CD14-positive monocyte (primary cell): ENCODE results near the gene AMER3. TPM values are rescaled to one million over a fixed set of nuclear protein-coding genes. Genes with fewer than 3 reads are reported as not detected.
A peak's percentile ranks its signal among the peaks of the same experiment; 100 is the strongest.

ENCODE experiments used
- DNase-seq, 3 donors: peaks; one replicate each; pipeline ENCODE4 v3.0.0-alpha.2; 2011 to 2022
- H2AFZ ChIP-seq: 2 replicates; pipeline ENCODE4 v1.6.0; 2012; ENCODE audit warnings: mild to moderate bottlenecking, low read depth, low read length, inconsistent platforms; ENCODE audit not compliant: insufficient read depth, poor library complexity, severe bottlenecking
- H3K27ac ChIP-seq, 2 donors: 1 replicate in 1 of 2; 2 replicates in 1 of 2; pipeline ENCODE4 v1.5.1; 2012 to 2013; ENCODE audit warnings: low read length in 2 of 2, control low read depth in 1 of 2, inconsistent platforms in 1 of 2, low read depth in 1 of 2, mild to moderate bottlenecking in 1 of 2
- H3K27me3 ChIP-seq, 2 donors: one replicate each; pipeline versions ENCODE4 v1.6.0 to v1.6.1; 2011 to 2013; ENCODE audit warnings: low read length in 2 of 2; ENCODE audit not compliant: control insufficient read depth in 2 of 2, insufficient read depth in 2 of 2
- H3K36me3 ChIP-seq, 2 donors: replicated peaks in 1 of 2; 1 replicate in 1 of 2; 2 replicates in 1 of 2; pipeline versions ENCODE4 v1.5.1 to v1.6.1; 2012 to 2013; ENCODE audit warnings: low read length in 2 of 2, control low read depth in 1 of 2, inconsistent platforms in 1 of 2, mild to moderate bottlenecking in 1 of 2; ENCODE audit not compliant: insufficient read depth in 2 of 2, control insufficient read depth in 1 of 2
- H3K4me1 ChIP-seq, 2 donors: 1 replicate in 1 of 2; 2 replicates in 1 of 2; pipeline versions ENCODE4 v1.5.1 to v1.6.1; 2012 to 2013; ENCODE audit warnings: low read length in 2 of 2, control low read depth in 1 of 2, inconsistent platforms in 1 of 2, mild to moderate bottlenecking in 1 of 2, moderate library complexity in 1 of 2; ENCODE audit not compliant: insufficient read depth in 2 of 2, control insufficient read depth in 1 of 2
- H3K4me2 ChIP-seq: replicated peaks from 2 replicates; pipeline ENCODE3; 2012; ENCODE audit warnings: low read length, moderate library complexity, mild to moderate bottlenecking; ENCODE audit not compliant: poor library complexity, severe bottlenecking; ENCODE audit errors: extremely low read depth
- H3K4me3 ChIP-seq, 3 experiments: fragments of 200-600 bp in 1 of 3; sonication (generic) in 1 of 3; replicated peaks in 1 of 3; 1 replicate in 2 of 3; 2 replicates in 1 of 3; pipeline ENCODE4 v1.5.1; 2011 to 2013; ENCODE audit warnings: low read length in 3 of 3, mild to moderate bottlenecking in 3 of 3, control low read depth in 2 of 3, low read depth in 2 of 3, inconsistent platforms in 1 of 3, moderate library complexity in 1 of 3
- H3K79me2 ChIP-seq: 2 replicates; pipeline ENCODE4 v1.6.0; 2012; ENCODE audit warnings: mild to moderate bottlenecking, control low read depth, inconsistent platforms, low read length, moderate library complexity; ENCODE audit not compliant: insufficient read depth
- H3K9ac ChIP-seq: 2 replicates; pipeline ENCODE4 v1.6.0; 2017; ENCODE audit warnings: low read length, mild to moderate bottlenecking; ENCODE audit not compliant: insufficient read depth, poor library complexity, severe bottlenecking
- H3K9me3 ChIP-seq, 2 donors: replicated peaks in 1 of 2; 1 replicate in 1 of 2; 2 replicates in 1 of 2; pipeline versions ENCODE4 v1.5.1 to v1.6.1; 2012 to 2013; ENCODE audit warnings: low read length in 2 of 2, control low read depth in 1 of 2; ENCODE audit not compliant: control insufficient read depth in 1 of 2, insufficient read depth in 1 of 2
- H4K20me1 ChIP-seq: 2 replicates; pipeline ENCODE4 v1.6.0; 2012; ENCODE audit warnings: mild to moderate bottlenecking, low read length, control low read depth, moderate library complexity; ENCODE audit not compliant: insufficient read depth
- H3K27ac Mint-ChIP-seq, 7 donors: one replicate each; pipeline ENCODE4 v1.8.0; 2020; ENCODE audit warnings: mild to moderate bottlenecking in 7 of 7, mixed read lengths in 7 of 7, moderate library complexity in 6 of 7, inconsistent platforms in 2 of 7
- H3K27me3 Mint-ChIP-seq, 3 donors: one replicate each; pipeline ENCODE4 v1.8.0; 2021 to 2022; ENCODE audit warnings: low read depth in 3 of 3, mild to moderate bottlenecking in 3 of 3, mixed read lengths in 3 of 3, moderate library complexity in 3 of 3, inconsistent platforms in 1 of 3
- H3K36me3 Mint-ChIP-seq, 2 donors: one replicate each; pipeline ENCODE4 v1.8.0; 2020; ENCODE audit warnings: mixed read lengths in 2 of 2, inconsistent platforms in 1 of 2, mild to moderate bottlenecking in 1 of 2
- H3K4me1 Mint-ChIP-seq: one replicate; pipeline ENCODE4 v1.8.0; 2020; ENCODE audit warnings: mild to moderate bottlenecking, mixed read lengths
- H3K4me3 Mint-ChIP-seq, 2 donors: one replicate each; pipeline ENCODE4 v1.8.0; 2020; ENCODE audit warnings: mild to moderate bottlenecking in 2 of 2, mixed read lengths in 2 of 2, moderate library complexity in 1 of 2
- H3K9me3 Mint-ChIP-seq, 7 donors: one replicate each; pipeline ENCODE4 v1.8.0; 2020 to 2022; ENCODE audit warnings: mixed read lengths in 7 of 7, mild to moderate bottlenecking in 6 of 7, moderate library complexity in 6 of 7, inconsistent platforms in 2 of 7
- CTCF ChIP-seq: fragments of 200-600 bp; IDR thresholded peaks from one replicate; pipeline ENCODE4 v1.8.0; 2022; ENCODE audit warnings: antibody characterized with exemption, mild to moderate bottlenecking
- WGBS: methylation state at CpG from one replicate; pipeline ENCODE4 v1.1.5; 2013; ENCODE audit warnings: missing lambda C conversion rate; ENCODE audit not compliant: insufficient coverage; 5-methylcytosine and 5-hydroxymethylcytosine counted together
- intact Hi-C, 2 donors: fragments of 100-400 bp; cut with micrococcal nuclease; formaldehyde crosslinking; loops; one replicate each; pipeline versions ENCODE4 v1.15.0 to v1.15.1; 2023
- polyA plus RNA-seq, 3 donors: library from polyadenylated mRNA; depleted of rRNA in 1 of 3; unstranded in 2 of 3; stranded (reverse) in 1 of 3; fragments of 300-500 nt in 2 of 3; fragments of >200 nt in 1 of 3; fragmentation: Illumina TruSeq in 2 of 3; gene quantifications; 1 replicate in 2 of 3; 2 replicates in 1 of 3; pipeline ENCODE4 v1.2.3, GENCODE V29; 2012 to 2021

The AMER3 gene
- polyA plus RNA-seq, 3 donors, result not detected

DNA sequence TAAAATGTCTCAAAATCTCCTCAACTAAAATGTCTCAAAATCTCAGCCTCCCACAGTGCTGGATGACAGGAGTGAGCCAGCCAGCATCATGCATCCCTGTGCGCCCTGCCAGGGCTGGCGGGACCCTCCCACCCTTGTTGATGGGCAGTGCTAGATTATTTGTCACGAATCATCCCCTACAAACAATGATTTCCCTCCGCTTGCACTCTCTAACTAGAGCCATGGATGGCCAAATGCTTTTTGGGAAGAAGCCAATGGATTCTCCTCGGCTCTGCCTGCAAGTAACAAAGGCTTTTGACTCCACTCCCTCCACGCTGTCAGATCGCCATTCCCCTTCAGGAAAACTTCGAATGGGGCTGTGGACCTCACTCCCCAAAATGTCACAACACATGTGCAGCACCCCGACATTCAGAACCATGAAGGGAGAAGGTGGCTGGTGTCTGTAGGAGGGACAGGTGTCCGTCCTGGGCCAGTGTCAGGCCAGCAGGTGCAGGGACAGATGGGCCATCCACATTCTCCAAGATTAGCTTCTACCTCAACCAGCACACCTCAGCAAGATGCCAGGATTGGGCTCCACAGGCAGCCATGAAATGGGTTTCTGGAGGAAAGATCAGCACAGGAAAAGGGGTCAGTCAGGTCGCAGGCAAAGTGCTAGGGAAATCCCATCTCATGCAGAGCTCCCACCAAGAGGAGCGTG lies 11.5 kb downstream of the AMER3 start:
- Histone ChIP-seq H3K4me1 (no peaks in the 10 kb centered on the region), H3K36me3 (no peaks in the 10 kb centered on the region), H3K4me3 (no peak overlapping the region), H4K20me1 (no peaks in the 10 kb centered on the region), H3K4me2 (no peak overlapping the region), H3K79me2 (no peaks in the 10 kb centered on the region), H3K27me3 (no peaks in the 10 kb centered on the region), H3K27ac (no peak overlapping the region), H2AFZ (no peak overlapping the region), H3K9me3 (peaks cover 0 to under 1% of the 10 kb centered on the region in 2 donors), H3K9ac (no peak overlapping the region)
- Mint-ChIP-seq H3K9me3 (peaks cover 0 to 5% (median 0%) of the 10 kb centered on the region in 7 donors), H3K27ac (peak overlapping the region in 1 of 7 donors; percentile 21), H3K4me3 (no peak overlapping the region), H3K4me1 (no peaks in the 10 kb centered on the region), H3K36me3 (no peaks in the 10 kb centered on the region), H3K27me3 (peaks cover 0 to 10% (median 2%) of the 10 kb centered on the region in 3 donors)
- WGBS, result 80% methylated on average over 5 of the region's 12 CpGs
- intact Hi-C loops, result no loop called here
- DNase-seq, result no peak
- no peak for TF ChIP-seq CTCF

DNA sequence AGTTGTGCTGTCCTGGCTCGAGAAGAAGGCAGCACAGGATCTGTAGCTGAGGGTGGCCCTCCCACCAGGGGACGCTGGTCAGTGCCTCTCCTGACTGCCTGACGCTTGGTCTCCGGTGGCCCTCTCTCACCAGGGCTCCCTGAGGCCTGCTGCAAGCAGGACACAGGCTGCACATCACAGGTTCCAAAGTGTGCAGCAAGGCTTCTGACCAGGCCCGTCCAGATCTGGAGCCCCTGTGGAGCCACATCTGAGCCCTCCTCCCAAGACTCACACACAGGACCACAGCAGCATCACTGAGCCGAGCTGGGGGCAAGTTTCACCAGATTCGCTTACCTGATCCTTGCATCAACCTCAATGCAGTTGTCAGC lies 12.1 kb downstream of the AMER3 start:
- H3K36me3 Mint-ChIP-seq, result no peaks in the 10 kb centered on the region
- Histone ChIP-seq H3K4me1 (no peaks in the 10 kb centered on the region), H3K9ac (no peak overlapping the region), H2AFZ (no peak overlapping the region), H3K36me3 (no peaks in the 10 kb centered on the region), H3K27ac (no peak overlapping the region), H3K4me2 (no peak overlapping the region), H3K4me3 (no peak overlapping the region), H3K9me3 (peaks cover 0 to 3% of the 10 kb centered on the region in 2 donors), H4K20me1 (no peaks in the 10 kb centered on the region), H3K27me3 (no peaks in the 10 kb centered on the region), H3K79me2 (no peaks in the 10 kb centered on the region)
- H3K4me3 Mint-ChIP-seq, result no peak overlapping the region
- H3K4me1 Mint-ChIP-seq, result no peaks in the 10 kb centered on the region
- H3K27me3 Mint-ChIP-seq, result peaks cover 0 to 10% (median 6%) of the 10 kb centered on the region in 3 donors
- no peak overlapping the region for H3K27ac Mint-ChIP-seq
- H3K9me3 Mint-ChIP-seq, result peaks cover 0 to 8% (median 3%) of the 10 kb centered on the region in 7 donors
- 77% methylated on average over 7 of the region's 7 CpGs for WGBS
- no peak for TF ChIP-seq CTCF
- intact Hi-C loops, result no loop called here
- DNase-seq, result no peak
